ENCODE results near the gene STYK1. TPM values are rescaled to one million over a fixed set of nuclear protein-coding genes. Genes with fewer than 3 reads are reported as not detected.

Gene STYK1
- total and polyA plus RNA-seq, 8 donors = 0.30 to 1.9 (median 0.69) TPM

- intact Hi-C loops (cut with DNase I) = no loop called here
- Histone ChIP-seq H3K4me1 (no peaks in the 10 kb centered on the region), H3K36me3 (peaks cover 0 to 14% of the 10 kb centered on the region in 2 donors), H3K4me3 (no peak overlapping the region), H3K9me3 (peaks cover 0 to 2% of the 10 kb centered on the region in 2 donors), H3K27me3 (no peaks in the 10 kb centered on the region), H3K27ac (no peak overlapping the region)
- no peak for DNase-seq
- TF ChIP-seq CTCF (IDR thresholded peaks at IDR 0.05) = no peak
- ATAC-seq = no peak
Measured at GRCh38 chr12:10690906-10691305, 17.1 kb upstream of the STYK1 start.

DNA sequence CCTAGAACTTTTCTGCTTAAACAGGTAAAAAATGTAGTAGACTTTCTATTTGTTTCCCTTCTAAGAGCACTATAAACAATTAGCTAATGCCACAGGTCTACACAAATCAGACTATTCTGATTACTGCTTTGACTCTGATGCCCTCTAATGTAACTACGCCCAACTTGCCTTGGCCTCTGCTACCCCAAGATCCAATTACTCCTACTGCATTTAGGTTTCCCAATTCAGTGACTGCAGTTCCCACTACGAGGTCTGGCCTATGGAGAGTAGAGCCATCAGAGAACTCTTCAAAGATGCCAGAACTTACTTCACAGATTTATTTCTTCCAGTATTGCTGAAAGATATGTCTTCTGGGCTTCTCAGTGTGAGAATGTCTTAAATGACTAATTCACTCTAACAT is 15.3 kb upstream of the STYK1 start:
- no peak for ATAC-seq
- H3K27me3 ChIP-seq = no peaks in the 10 kb centered on the region
- H3K4me1 ChIP-seq = no peaks in the 10 kb centered on the region
- intact Hi-C loops (cut with DNase I) = no loop called here
- no peak overlapping the region for H3K27ac ChIP-seq
- TF ChIP-seq CTCF (IDR thresholded peaks at IDR 0.05) = no peak
- peaks cover 0 to 2% of the 10 kb centered on the region in 2 donors for H3K9me3 ChIP-seq
- no peak for DNase-seq
- no peak overlapping the region for H3K4me3 ChIP-seq
- peaks cover 0 to 6% of the 10 kb centered on the region in 2 donors for H3K36me3 ChIP-seq

GRCh38 chr12:10688042-10688441 is 14.2 kb upstream of the STYK1 start:
- H3K4me3 ChIP-seq = no peak overlapping the region
- no peaks in the 10 kb centered on the region for H3K4me1 ChIP-seq
- intact Hi-C loops (cut with DNase I) = no loop called here
- H3K9me3 ChIP-seq = peaks cover 0 to 2% of the 10 kb centered on the region in 2 donors
- DNase-seq (no peak), ATAC-seq (no peak)
- no peak overlapping the region for H3K27ac ChIP-seq
- no peak for TF ChIP-seq CTCF (IDR thresholded peaks at IDR 0.05)
- H3K27me3 ChIP-seq = no peaks in the 10 kb centered on the region
- H3K36me3 ChIP-seq = no peaks in the 10 kb centered on the region

GRCh38 chr12:10672231-10672868 is 1.5 kb downstream of the STYK1 start:
- ATAC-seq (no peak), DNase-seq (no peak)
- intact Hi-C loops (cut with DNase I) = no loop called here
- Histone ChIP-seq H3K4me1 (peaks cover 6 to 21% of the 10 kb centered on the region in 2 donors), H3K27ac (no peak overlapping the region), H3K4me3 (no peak overlapping the region), H3K27me3 (peaks cover 0 to 52% of the 10 kb centered on the region in 2 donors), H3K9me3 (no peaks in the 10 kb centered on the region), H3K36me3 (no peaks in the 10 kb centered on the region)
- TF ChIP-seq CTCF (IDR thresholded peaks at IDR 0.05) = no peak

DNA sequence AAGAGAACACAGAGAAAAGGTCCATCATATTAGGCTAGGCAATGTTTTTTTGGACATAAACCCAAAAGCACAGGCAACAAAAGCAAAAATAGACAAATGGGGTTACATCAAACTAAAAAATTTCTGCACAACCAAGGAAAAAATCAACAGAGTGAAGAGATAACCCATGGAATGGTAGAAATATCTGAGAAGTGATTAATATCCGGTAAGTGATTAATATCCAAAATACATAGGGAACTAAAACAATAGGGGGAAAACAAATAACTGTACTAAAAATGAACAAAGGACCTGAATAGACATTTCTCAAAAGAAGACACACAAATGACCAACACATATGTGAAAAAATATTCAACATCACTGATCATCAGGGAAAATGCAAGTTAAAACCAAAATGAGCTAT is 4.3 kb downstream of the STYK1 start:
- Histone ChIP-seq H3K4me1 (peaks cover 6 to 19% of the 10 kb centered on the region in 2 donors), H3K9me3 (no peaks in the 10 kb centered on the region), H3K4me3 (no peak overlapping the region), H3K27ac (no peak overlapping the region), H3K36me3 (no peaks in the 10 kb centered on the region), H3K27me3 (peaks cover 0 to 38% of the 10 kb centered on the region in 2 donors)
- intact Hi-C loops (cut with DNase I) = no loop called here
- no peak for ATAC-seq
- no peak for TF ChIP-seq CTCF (IDR thresholded peaks at IDR 0.05)
- DNase-seq = no peak

Measured in left lung (tissue), 10 donors.